PC-3 (cell line): ENCODE measurements around the gene PAM16. TPM values are rescaled to one million over a fixed set of nuclear protein-coding genes. Genes with fewer than 3 reads are reported as not detected.

Source experiments
- ATAC-seq: fragments of 200-7000 bp; cut with Tn5 transposase; 2 replicates; pipeline ENCODE4 v1.9.1; 2020; ENCODE audit warnings: mild to moderate bottlenecking, moderate library complexity
- BruUV-seq: library from RNA; stranded (reverse); fragments of 400-500 nt; replicated peaks from 2 replicates; lab custom pipeline; 2021; lab: Mats Ljungman, UMichigan
- CTCF ChIA-PET: fragments of 300-600 bp; sonication (Branson Sonifier 250); formaldehyde crosslinking; loops from one replicate; lab custom pipeline; 2022; ENCODE audit warnings: antibody characterized with exemption; lab: Charles Lee
- POLR2A ChIA-PET: fragments of 300-600 bp; sonication (Branson Sonifier 250); formaldehyde crosslinking; loops from one replicate; lab custom pipeline; 2022; ENCODE audit warnings: antibody characterized with exemption; ENCODE audit not compliant: unreplicated experiment; lab: Charles Lee
- DNase-seq: peaks from one replicate; pipeline ENCODE4 v3.0.0-alpha.2; 2015
- H2AFZ ChIP-seq: fragments of 300-600 bp; sonication (generic); 2 replicates; pipeline ENCODE4 v1.6.0; 2016; ENCODE audit warnings: antibody characterized with exemption, low read length
- H3F3A ChIP-seq: fragments of 300-600 bp; sonication (generic); one replicate; pipeline ENCODE4 v1.6.0; 2017; ENCODE audit warnings: antibody characterized with exemption, low read length, control low read depth, mild to moderate bottlenecking; ENCODE audit not compliant: unreplicated experiment
- H3K27ac ChIP-seq: fragments of 300-600 bp; sonication (generic); 2 replicates; pipeline ENCODE4 v1.5.1; 2016; ENCODE audit warnings: mild to moderate bottlenecking, low read length
- H3K27me3 ChIP-seq: fragments of 300-600 bp; sonication (generic); 2 replicates; pipeline ENCODE4 v1.6.1; 2016; ENCODE audit warnings: low read length, mixed read lengths
- H3K36me3 ChIP-seq: fragments of 300-600 bp; sonication (generic); 2 replicates; pipeline ENCODE4 v1.6.1; 2016; ENCODE audit warnings: low read depth, mixed run types, low read length, mixed read lengths
- H3K4me1 ChIP-seq: fragments of 300-600 bp; sonication (generic); 2 replicates; pipeline ENCODE4 v1.5.1; 2016; ENCODE audit warnings: low read length; ENCODE audit not compliant: insufficient read depth
- H3K4me2 ChIP-seq: fragments of 300-600 bp; sonication (generic); 2 replicates; pipeline ENCODE4 v1.6.0; 2016; ENCODE audit warnings: low read length
- H3K4me3 ChIP-seq: fragments of 300-600 bp; sonication (generic); 2 replicates; pipeline ENCODE4 v1.5.1; 2016; ENCODE audit warnings: mild to moderate bottlenecking, low read length, mixed read lengths
- H3K79me2 ChIP-seq: fragments of 300-600 bp; sonication (generic); 2 replicates; pipeline ENCODE4 v1.6.1; 2017; ENCODE audit warnings: low read length, mixed read lengths
- H3K9ac ChIP-seq: fragments of 300-600 bp; sonication (generic); 2 replicates; pipeline ENCODE4 v1.6.0; 2016; ENCODE audit warnings: mild to moderate bottlenecking, low read length
- H3K9me2 ChIP-seq: fragments of 300-600 bp; sonication (generic); replicated peaks from 2 replicates; pipeline ENCODE4 v1.6.1; 2016; ENCODE audit warnings: mixed run types, low read length, mixed read lengths
- H3K9me3 ChIP-seq: fragments of 300-600 bp; sonication (generic); 2 replicates; pipeline ENCODE4 v1.6.1; 2016; ENCODE audit warnings: low read length, mixed read lengths
- H4K20me1 ChIP-seq: fragments of 300-600 bp; sonication (generic); 2 replicates; pipeline ENCODE4 v1.6.1; 2016; ENCODE audit warnings: low read length, mixed read lengths
- EZH2 ChIP-seq: fragments of 300-600 bp; sonication (generic); IDR thresholded peaks from one replicate; pipeline ENCODE4 v1.6.1; 2017; ENCODE audit warnings: antibody characterized with exemption, mild to moderate bottlenecking, low read length; ENCODE audit not compliant: unreplicated experiment
- EZH2phosphoT487 ChIP-seq: fragments of 300-600 bp; sonication (generic); IDR thresholded peaks from 2 replicates; pipeline ENCODE4 v1.6.1; 2018; ENCODE audit warnings: mild to moderate bottlenecking, antibody characterized with exemption, low read length, borderline replicate concordance
- intact Hi-C: fragments of 100-400 bp; cut with micrococcal nuclease; formaldehyde crosslinking; loops from 2 replicates; pipeline ENCODE4 v1.9.0; 2023
- total RNA-seq: library from RNA; depleted of rRNA; stranded (reverse); fragments of >200 nt; gene quantifications from 2 replicates; pipeline ENCODE4 v1.2.3, GENCODE V29; 2014
- TF ChIP-seq, protein P1 (sequence below): fragments of 300-600 bp; sonication (generic); conservative IDR thresholded peaks from 2 replicates; pipeline ENCODE4 v1.5.1; 2017; ENCODE audit warnings: antibody characterized with exemption, low read depth, mild to moderate bottlenecking, low read length

Gene PAM16
- total RNA-seq, 1 experiment from 2014 or later, result 95.5 TPM

DNA sequence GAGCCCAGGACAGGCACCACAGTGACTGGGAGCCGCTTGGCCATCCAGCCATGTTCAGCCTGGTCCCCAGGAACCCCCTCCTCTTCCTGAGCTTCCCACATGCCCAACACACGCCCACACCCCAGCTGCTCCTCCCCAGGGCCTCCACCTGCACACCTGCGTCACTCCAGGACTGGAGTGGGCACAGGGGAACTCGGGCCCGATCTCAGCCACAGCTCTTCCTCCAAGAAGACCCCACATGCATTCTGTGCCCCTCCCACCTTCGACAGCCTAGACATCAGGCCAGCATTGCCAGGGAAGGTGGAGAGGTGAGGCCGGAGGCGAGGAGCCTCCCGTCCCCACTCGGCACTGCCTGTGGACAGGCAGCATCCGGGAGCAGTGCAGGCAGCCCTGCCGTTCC is 14.5 kb upstream of the PAM16 start:
- no peaks in the 10 kb centered on the region for H4K20me1 ChIP-seq
- intact Hi-C loops, result no loop called here
- H3K27ac ChIP-seq, result no peak overlapping the region
- no peak for TF ChIP-seq EZH2
- TF ChIP-seq, protein P1, sequence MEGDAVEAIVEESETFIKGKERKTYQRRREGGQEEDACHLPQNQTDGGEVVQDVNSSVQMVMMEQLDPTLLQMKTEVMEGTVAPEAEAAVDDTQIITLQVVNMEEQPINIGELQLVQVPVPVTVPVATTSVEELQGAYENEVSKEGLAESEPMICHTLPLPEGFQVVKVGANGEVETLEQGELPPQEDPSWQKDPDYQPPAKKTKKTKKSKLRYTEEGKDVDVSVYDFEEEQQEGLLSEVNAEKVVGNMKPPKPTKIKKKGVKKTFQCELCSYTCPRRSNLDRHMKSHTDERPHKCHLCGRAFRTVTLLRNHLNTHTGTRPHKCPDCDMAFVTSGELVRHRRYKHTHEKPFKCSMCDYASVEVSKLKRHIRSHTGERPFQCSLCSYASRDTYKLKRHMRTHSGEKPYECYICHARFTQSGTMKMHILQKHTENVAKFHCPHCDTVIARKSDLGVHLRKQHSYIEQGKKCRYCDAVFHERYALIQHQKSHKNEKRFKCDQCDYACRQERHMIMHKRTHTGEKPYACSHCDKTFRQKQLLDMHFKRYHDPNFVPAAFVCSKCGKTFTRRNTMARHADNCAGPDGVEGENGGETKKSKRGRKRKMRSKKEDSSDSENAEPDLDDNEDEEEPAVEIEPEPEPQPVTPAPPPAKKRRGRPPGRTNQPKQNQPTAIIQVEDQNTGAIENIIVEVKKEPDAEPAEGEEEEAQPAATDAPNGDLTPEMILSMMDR, result no peak
- no peak for TF ChIP-seq EZH2phosphoT487
- H3K27me3 ChIP-seq, result no peaks in the 10 kb centered on the region
- H3K4me1 ChIP-seq, result peaks cover 26% of the 10 kb centered on the region
- ChIA-PET CTCF (no interaction called here), POLR2A (no interaction called here)
- H3K79me2 ChIP-seq, result no peaks in the 10 kb centered on the region
- no peak overlapping the region for H3K4me2 ChIP-seq
- ATAC-seq, result no peak
- H3K36me3 ChIP-seq, result no peaks in the 10 kb centered on the region
- no peak for DNase-seq
- H3F3A ChIP-seq, result no peaks in the 10 kb centered on the region
- no peaks in the 10 kb centered on the region for H3K9me2 ChIP-seq
- H2AFZ ChIP-seq, result no peak overlapping the region
- H3K9me3 ChIP-seq, result no peaks in the 10 kb centered on the region
- BruUV-seq, result no TSS peak
- H3K9ac ChIP-seq, result no peak overlapping the region
- H3K4me3 ChIP-seq, result no peak overlapping the region

- ATAC-seq (no peak), DNase-seq (no peak)
- no peak overlapping the region for H3K4me2 ChIP-seq
- H3K4me1 ChIP-seq, result peaks cover 26% of the 10 kb centered on the region
- no peak overlapping the region for H3K27ac ChIP-seq
- BruUV-seq, result no TSS peak
- POLR2A ChIA-PET, result no interaction called here
- TF ChIP-seq, protein P1, result no peak
- TF ChIP-seq EZH2 (no peak), EZH2phosphoT487 (no peak)
- no peaks in the 10 kb centered on the region for H3F3A ChIP-seq
- CTCF ChIA-PET, result no interaction called here
- no peaks in the 10 kb centered on the region for H3K27me3 ChIP-seq
- no peaks in the 10 kb centered on the region for H3K79me2 ChIP-seq
- no peaks in the 10 kb centered on the region for H4K20me1 ChIP-seq
- no peak overlapping the region for H3K9ac ChIP-seq
- no peak overlapping the region for H2AFZ ChIP-seq
- no peaks in the 10 kb centered on the region for H3K9me2 ChIP-seq
- no peak overlapping the region for H3K4me3 ChIP-seq
- intact Hi-C loops, result no loop called here
- H3K9me3 ChIP-seq, result no peaks in the 10 kb centered on the region
- H3K36me3 ChIP-seq, result no peaks in the 10 kb centered on the region
These were observed 13.9 kb upstream of the PAM16 start for GRCh38 chr16:4365014-4365406.

- Histone ChIP-seq H3K9me2 (no peaks in the 10 kb centered on the region), H3K4me2 (no peak overlapping the region), H3F3A (no peaks in the 10 kb centered on the region), H4K20me1 (no peaks in the 10 kb centered on the region), H3K9me3 (no peaks in the 10 kb centered on the region), H3K9ac (no peak overlapping the region), H3K79me2 (no peaks in the 10 kb centered on the region), H3K27me3 (no peaks in the 10 kb centered on the region), H3K27ac (no peak overlapping the region), H2AFZ (no peak overlapping the region), H3K4me1 (peaks cover 24% of the 10 kb centered on the region), H3K36me3 (no peaks in the 10 kb centered on the region), H3K4me3 (no peak overlapping the region)
- DNase-seq (no peak), ATAC-seq (no peak)
- BruUV-seq, result no TSS peak
- intact Hi-C loops, result no loop called here
- TF ChIP-seq EZH2phosphoT487, result no peak
- TF ChIP-seq, protein P1, result no peak
- TF ChIP-seq EZH2, result no peak
- ChIA-PET CTCF (no interaction called here), POLR2A (no interaction called here)
These were observed 13.3 kb upstream of the PAM16 start for GRCh38 chr16:4364196-4365013.
